Smooth muscle cell (in vitro differentiated cells): ENCODE measurements around the gene FHIP2A. TPM values are rescaled to one million over a fixed set of nuclear protein-coding genes. Genes with fewer than 3 reads are reported as not detected.
"Not testable (repeated sequence)": the region's sequence is repeated elsewhere in the genome, so short reads cannot be mapped to it uniquely, and the experiment has no call there.

Source experiments
- DNase-seq: peaks from one replicate; lab custom pipeline; 2025; ENCODE audit not compliant: unreplicated experiment; lab: John Stamatoyannopoulos, UW
- H2AFZ ChIP-seq: fragments of 200-600 bp; sonication (generic); 2 replicates; pipeline ENCODE4 v1.6.0; 2016; ENCODE audit warnings: antibody characterized with exemption, low read depth, mild to moderate bottlenecking
- H3F3A ChIP-seq: fragments of 200-600 bp; sonication (generic); 2 replicates; pipeline ENCODE4 v1.6.0; 2017; ENCODE audit warnings: antibody characterized with exemption, low read depth
- H3K27ac ChIP-seq: fragments of 200-600 bp; sonication (generic); 2 replicates; pipeline ENCODE4 v1.5.1; 2016; ENCODE audit warnings: low read depth, mild to moderate bottlenecking
- H3K27me3 ChIP-seq: fragments of 200-600 bp; sonication (generic); 2 replicates; pipeline ENCODE4 v1.6.1; 2016; ENCODE audit warnings: low read depth, mild to moderate bottlenecking
- H3K36me3 ChIP-seq: fragments of 200-600 bp; sonication (generic); 2 replicates; pipeline ENCODE4 v1.5.1; 2016; ENCODE audit warnings: low read depth
- H3K4me1 ChIP-seq: fragments of 200-600 bp; sonication (generic); 2 replicates; pipeline ENCODE4 v1.5.1; 2016; ENCODE audit warnings: low read depth
- H3K4me2 ChIP-seq: fragments of 200-600 bp; sonication (generic); 2 replicates; pipeline ENCODE4 v1.6.0; 2016; ENCODE audit warnings: mild to moderate bottlenecking
- H3K4me3 ChIP-seq: fragments of 200-600 bp; sonication (generic); 2 replicates; pipeline ENCODE4 v1.5.1; 2016; ENCODE audit warnings: mild to moderate bottlenecking
- H3K79me2 ChIP-seq: fragments of 200-600 bp; sonication (generic); 2 replicates; pipeline ENCODE4 v1.6.0; 2016; ENCODE audit warnings: low read depth, mild to moderate bottlenecking
- H3K9ac ChIP-seq: fragments of 200-600 bp; sonication (generic); 2 replicates; pipeline ENCODE4 v1.6.0; 2016; ENCODE audit warnings: low read depth
- H3K9me3 ChIP-seq: fragments of 200-600 bp; sonication (generic); replicated peaks from 2 replicates; pipeline ENCODE4 v1.5.1; 2016; ENCODE audit warnings: low read depth
- H4K20me1 ChIP-seq: fragments of 200-600 bp; sonication (generic); 2 replicates; pipeline ENCODE4 v1.6.0; 2016; ENCODE audit warnings: low read depth
- CTCF ChIP-seq: fragments of 200-600 bp; sonication (generic); IDR thresholded peaks from 2 replicates; pipeline ENCODE4 v1.5.1; 2017; ENCODE audit warnings: borderline replicate concordance, mild to moderate bottlenecking, antibody characterized with exemption; ENCODE audit not compliant: insufficient read depth, poor library complexity, severe bottlenecking
- WGBS: methylation state at CpG from one replicate; pipeline ENCODE4 v1.1.7; 2016; ENCODE audit warnings: low lambda C conversion rate; 5-methylcytosine and 5-hydroxymethylcytosine counted together
- polyA plus RNA-seq: library from polyadenylated mRNA; unstranded; fragments of >200 nt; fragmentation: Nextera tagmentation; extraction: Ambion mirVana; gene quantifications from 2 replicates; pipeline ENCODE4 v1.2.1, GENCODE V29; 2016
- total RNA-seq: library from RNA; depleted of rRNA; stranded (reverse); fragments of >200 nt; gene quantifications from 2 replicates; pipeline ENCODE4 v1.2.3, GENCODE V29; 2014

The FHIP2A gene
- total and polyA plus RNA-seq, 2 experiments from 2014 or later = 15.3 to 34.9 TPM

- H3K36me3 ChIP-seq = peaks cover 12% of the 10 kb centered on the region
- H3K9me3 ChIP-seq = no peaks in the 10 kb centered on the region
- no peak overlapping the region for H3K4me2 ChIP-seq
- no peak overlapping the region for H2AFZ ChIP-seq
- no peak for TF ChIP-seq CTCF
- no peak for DNase-seq
- peaks cover 7% of the 10 kb centered on the region for H3F3A ChIP-seq
- WGBS = 95% methylated on average over 1 of the region's 1 CpG
- no peak overlapping the region for H3K9ac ChIP-seq
- H3K79me2 ChIP-seq = no peaks in the 10 kb centered on the region
- H4K20me1 ChIP-seq = no peaks in the 10 kb centered on the region
- no peaks in the 10 kb centered on the region for H3K27me3 ChIP-seq
- H3K4me3 ChIP-seq = no peak overlapping the region
- no peaks in the 10 kb centered on the region for H3K4me1 ChIP-seq
- H3K27ac ChIP-seq = peak overlapping the region; percentile 91
Observed at GRCh38 chr10:114854906-114855305, 33.3 kb downstream of the FHIP2A start.

- peak overlapping the region; percentile 38 for H3K9ac ChIP-seq
- H3F3A ChIP-seq = peaks cover 7% of the 10 kb centered on the region
- H3K79me2 ChIP-seq = no peaks in the 10 kb centered on the region
- H3K9me3 ChIP-seq = no peaks in the 10 kb centered on the region
- no peak for DNase-seq
- H2AFZ ChIP-seq = no peak overlapping the region
- H3K4me3 ChIP-seq = no peak overlapping the region
- peak overlapping the region; percentile 91 for H3K27ac ChIP-seq
- no peaks in the 10 kb centered on the region for H4K20me1 ChIP-seq
- peak overlapping the region; percentile 57 for H3K4me2 ChIP-seq
- H3K27me3 ChIP-seq = no peaks in the 10 kb centered on the region
- H3K4me1 ChIP-seq = no peaks in the 10 kb centered on the region
- TF ChIP-seq CTCF = no peak
- peaks cover 8% of the 10 kb centered on the region for H3K36me3 ChIP-seq
- WGBS = 75% methylated on average over 7 of the region's 7 CpGs
Observed at GRCh38 chr10:114855776-114856543, 34.4 kb downstream of the FHIP2A start.

DNA sequence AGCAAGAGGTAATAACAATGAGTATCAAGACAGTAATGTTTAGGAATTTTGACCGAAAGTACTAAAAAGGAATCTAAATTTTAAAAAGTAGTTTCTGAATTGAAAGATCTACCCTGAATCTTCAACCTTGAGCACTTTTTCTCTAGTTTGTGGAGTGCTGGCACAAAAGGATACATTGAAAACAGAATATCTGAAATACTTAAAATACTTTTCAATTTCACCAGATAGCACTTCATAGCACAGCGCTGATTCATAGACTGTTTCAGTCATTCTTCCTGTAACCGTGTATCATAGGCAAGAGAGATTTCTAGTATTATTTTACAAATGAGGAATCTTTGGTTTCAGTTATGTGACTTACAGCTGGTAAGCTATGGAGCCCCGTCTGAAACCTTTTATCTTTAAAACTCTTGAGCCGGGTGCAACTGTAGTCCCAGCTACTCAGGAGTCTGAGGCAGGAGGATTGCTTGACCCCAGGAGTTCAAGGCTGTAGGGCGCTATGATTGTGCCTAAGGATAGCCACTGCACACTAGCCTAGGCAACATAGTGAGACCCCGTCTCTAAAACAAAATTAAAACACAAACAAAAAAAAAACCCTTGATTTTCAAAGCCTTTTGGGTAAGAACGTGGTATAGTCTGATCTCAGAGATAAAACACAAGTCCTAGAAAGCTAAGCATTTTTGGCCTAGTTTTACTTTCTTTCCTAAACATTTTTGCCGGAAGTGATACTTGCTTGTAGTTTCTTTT, 35.1 kb downstream of the FHIP2A start:
- WGBS = 66% methylated on average over 9 of the region's 9 CpGs
- H3K4me1 ChIP-seq = no peaks in the 10 kb centered on the region
- H3K9me3 ChIP-seq = no peaks in the 10 kb centered on the region
- no peak overlapping the region for H3K4me3 ChIP-seq
- H3K36me3 ChIP-seq = peaks cover 11% of the 10 kb centered on the region
- DNase-seq = no peak
- no peak overlapping the region for H2AFZ ChIP-seq
- H4K20me1 ChIP-seq = no peaks in the 10 kb centered on the region
- no peak for TF ChIP-seq CTCF
- no peaks in the 10 kb centered on the region for H3K79me2 ChIP-seq
- peak overlapping the region; percentile 57 for H3K4me2 ChIP-seq
- H3K9ac ChIP-seq = peak overlapping the region; percentile 38
- peak overlapping the region; percentile 91 for H3K27ac ChIP-seq
- no peaks in the 10 kb centered on the region for H3K27me3 ChIP-seq
- peaks cover 7% of the 10 kb centered on the region for H3F3A ChIP-seq

- not testable (repeated sequence) for H3K79me2 ChIP-seq, H3K4me3 ChIP-seq, H3K9me3 ChIP-seq, DNase-seq, H3K9ac ChIP-seq, H3F3A ChIP-seq, H4K20me1 ChIP-seq, H2AFZ ChIP-seq, H3K27me3 ChIP-seq, H3K4me1 ChIP-seq
- H3K4me2 ChIP-seq = peak overlapping the region; percentile 57
- H3K36me3 ChIP-seq = peaks cover 11% of the 10 kb centered on the region
- WGBS = 92% methylated on average over 8 of the region's 8 CpGs
- H3K27ac ChIP-seq = peak overlapping the region; percentile 91
Observed at GRCh38 chr10:114857288-114857565, 35.6 kb downstream of the FHIP2A start.
